ENCODE results near the gene ARL14.

DNA sequence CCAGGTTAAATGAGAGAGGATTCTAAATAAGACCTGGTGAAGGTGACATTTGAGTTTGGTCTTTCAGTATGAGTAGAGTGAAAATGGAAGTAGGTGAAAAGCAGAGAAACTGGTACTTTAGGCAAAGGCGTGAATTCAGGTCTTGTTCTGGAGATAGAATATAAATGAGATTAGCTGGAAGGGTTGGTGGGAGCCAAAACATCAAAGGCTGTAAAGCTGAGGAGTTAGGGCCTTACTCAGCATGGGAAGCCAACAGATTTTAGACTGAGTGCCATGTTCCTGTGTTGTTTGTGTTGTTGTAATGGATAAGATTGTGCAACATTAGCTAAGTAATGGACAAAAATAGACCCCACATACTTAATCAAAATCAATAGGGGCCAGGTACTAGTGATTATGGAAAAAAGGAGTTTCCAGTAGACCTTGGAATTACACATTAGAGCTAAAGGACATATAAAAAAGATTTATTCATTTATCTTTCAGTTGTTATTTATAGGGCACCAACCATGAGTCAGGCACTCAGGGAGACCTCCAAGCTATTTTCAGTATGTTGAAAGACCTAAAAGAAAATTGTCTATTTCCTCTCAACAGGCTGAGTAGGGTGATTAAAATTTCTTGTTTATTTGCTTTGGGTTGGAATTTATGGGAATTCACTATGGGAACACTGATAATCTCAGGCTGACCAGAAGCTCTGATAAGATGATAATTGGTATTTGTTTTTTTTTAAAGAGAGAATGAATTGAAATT is 20.8 kb downstream of the ARL14 start:
- TF ChIP-seq SALL1 (CRISPR knock-in tag; IDR thresholded peaks at IDR 0.05) (no peak), MYC (CRISPR knock-in tag; IDR thresholded peaks at IDR 0.05; ENCODE audit: borderline replicate concordance) (no peak)
- TF ChIP-seq, protein P1, sequence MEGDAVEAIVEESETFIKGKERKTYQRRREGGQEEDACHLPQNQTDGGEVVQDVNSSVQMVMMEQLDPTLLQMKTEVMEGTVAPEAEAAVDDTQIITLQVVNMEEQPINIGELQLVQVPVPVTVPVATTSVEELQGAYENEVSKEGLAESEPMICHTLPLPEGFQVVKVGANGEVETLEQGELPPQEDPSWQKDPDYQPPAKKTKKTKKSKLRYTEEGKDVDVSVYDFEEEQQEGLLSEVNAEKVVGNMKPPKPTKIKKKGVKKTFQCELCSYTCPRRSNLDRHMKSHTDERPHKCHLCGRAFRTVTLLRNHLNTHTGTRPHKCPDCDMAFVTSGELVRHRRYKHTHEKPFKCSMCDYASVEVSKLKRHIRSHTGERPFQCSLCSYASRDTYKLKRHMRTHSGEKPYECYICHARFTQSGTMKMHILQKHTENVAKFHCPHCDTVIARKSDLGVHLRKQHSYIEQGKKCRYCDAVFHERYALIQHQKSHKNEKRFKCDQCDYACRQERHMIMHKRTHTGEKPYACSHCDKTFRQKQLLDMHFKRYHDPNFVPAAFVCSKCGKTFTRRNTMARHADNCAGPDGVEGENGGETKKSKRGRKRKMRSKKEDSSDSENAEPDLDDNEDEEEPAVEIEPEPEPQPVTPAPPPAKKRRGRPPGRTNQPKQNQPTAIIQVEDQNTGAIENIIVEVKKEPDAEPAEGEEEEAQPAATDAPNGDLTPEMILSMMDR (CRISPR knock-in tag; IDR thresholded peaks at IDR 0.05) = no peak
